ENCODE data around the gene SLC22A8. TPM values are rescaled to one million over a fixed set of nuclear protein-coding genes. Genes with fewer than 3 reads are reported as not detected.

SLC22A8 gene
- total and polyA plus RNA-seq, 2 experiments from 2014 or later, result not detected

GRCh38 chr11:62954478-62954877 is 61.2 kb downstream of the SLC22A8 start (continued):
- TF ChIP-seq ZNF462 (CRISPR knock-in tag; IDR thresholded peaks at IDR 0.05) (no peak), EZH2 (IDR thresholded peaks at IDR 0.05; ENCODE audit: low read depth, unreplicated experiment) (no peak), ZNF331 (CRISPR knock-in tag; IDR thresholded peaks at IDR 0.05; ENCODE audit: low read depth) (no peak)

DNA sequence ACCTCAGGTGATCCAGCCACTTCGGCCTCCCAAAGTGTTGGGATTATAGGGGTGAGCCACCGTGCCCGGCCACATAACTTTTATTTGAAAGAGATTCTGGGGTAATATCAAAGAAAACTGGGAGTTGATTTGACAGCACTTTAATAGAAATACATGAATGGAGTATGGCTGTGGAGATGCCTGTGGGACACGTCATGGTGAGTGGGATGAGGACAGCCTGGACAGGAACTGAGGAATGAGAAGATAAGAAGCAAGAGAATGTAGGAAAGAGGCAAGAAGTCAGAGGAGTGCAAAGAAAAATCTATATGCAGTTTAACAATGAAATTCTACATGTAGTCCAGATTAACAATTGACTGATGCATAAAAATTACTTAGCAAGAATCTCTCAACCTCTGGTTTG is 61.8 kb downstream of the SLC22A8 start:
- H3K9me2 ChIP-seq (ENCODE audit: insufficient read depth), result 0 out of 2 replicates have a peak, but pooled peaks cover 8% of the 10 kb centered on the region
- no peak overlapping the region for H3K27ac Mint-ChIP-seq
- no peak overlapping the region for H2AFZ ChIP-seq
- no peak for TF ChIP-seq STAT1 (IDR thresholded peaks at IDR 0.05; ENCODE audit: unreplicated experiment)
- no peak for TF ChIP-seq EZH2phosphoT487 (IDR thresholded peaks at IDR 0.05; ENCODE audit: unreplicated experiment)
- no peak for TF ChIP-seq EZH2 (IDR thresholded peaks at IDR 0.05; ENCODE audit: low read depth, unreplicated experiment)
- TF ChIP-seq CREB1 (CRISPR knock-in tag; IDR thresholded peaks at IDR 0.05; ENCODE audit: low read depth), result no peak
- TF ChIP-seq, protein P1, sequence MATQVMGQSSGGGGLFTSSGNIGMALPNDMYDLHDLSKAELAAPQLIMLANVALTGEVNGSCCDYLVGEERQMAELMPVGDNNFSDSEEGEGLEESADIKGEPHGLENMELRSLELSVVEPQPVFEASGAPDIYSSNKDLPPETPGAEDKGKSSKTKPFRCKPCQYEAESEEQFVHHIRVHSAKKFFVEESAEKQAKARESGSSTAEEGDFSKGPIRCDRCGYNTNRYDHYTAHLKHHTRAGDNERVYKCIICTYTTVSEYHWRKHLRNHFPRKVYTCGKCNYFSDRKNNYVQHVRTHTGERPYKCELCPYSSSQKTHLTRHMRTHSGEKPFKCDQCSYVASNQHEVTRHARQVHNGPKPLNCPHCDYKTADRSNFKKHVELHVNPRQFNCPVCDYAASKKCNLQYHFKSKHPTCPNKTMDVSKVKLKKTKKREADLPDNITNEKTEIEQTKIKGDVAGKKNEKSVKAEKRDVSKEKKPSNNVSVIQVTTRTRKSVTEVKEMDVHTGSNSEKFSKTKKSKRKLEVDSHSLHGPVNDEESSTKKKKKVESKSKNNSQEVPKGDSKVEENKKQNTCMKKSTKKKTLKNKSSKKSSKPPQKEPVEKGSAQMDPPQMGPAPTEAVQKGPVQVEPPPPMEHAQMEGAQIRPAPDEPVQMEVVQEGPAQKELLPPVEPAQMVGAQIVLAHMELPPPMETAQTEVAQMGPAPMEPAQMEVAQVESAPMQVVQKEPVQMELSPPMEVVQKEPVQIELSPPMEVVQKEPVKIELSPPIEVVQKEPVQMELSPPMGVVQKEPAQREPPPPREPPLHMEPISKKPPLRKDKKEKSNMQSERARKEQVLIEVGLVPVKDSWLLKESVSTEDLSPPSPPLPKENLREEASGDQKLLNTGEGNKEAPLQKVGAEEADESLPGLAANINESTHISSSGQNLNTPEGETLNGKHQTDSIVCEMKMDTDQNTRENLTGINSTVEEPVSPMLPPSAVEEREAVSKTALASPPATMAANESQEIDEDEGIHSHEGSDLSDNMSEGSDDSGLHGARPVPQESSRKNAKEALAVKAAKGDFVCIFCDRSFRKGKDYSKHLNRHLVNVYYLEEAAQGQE (IDR thresholded peaks at IDR 0.05; ENCODE audit: unreplicated experiment), result no peak
- TF ChIP-seq ZNF114 (CRISPR knock-in tag; IDR thresholded peaks at IDR 0.05), result no peak
- TF ChIP-seq JUNB (IDR thresholded peaks at IDR 0.05; ENCODE audit: unreplicated experiment), result no peak
- H3K4me1 ChIP-seq (ENCODE audit: insufficient read depth), result no peaks in the 10 kb centered on the region
- no peak overlapping the region for H3K27ac ChIP-seq (ENCODE audit: low read depth)
- no peaks in the 10 kb centered on the region for H3K36me3 ChIP-seq (ENCODE audit: insufficient read depth)
- H3K79me2 ChIP-seq (replicated peaks; ENCODE audit: insufficient read depth), result no peaks in the 10 kb centered on the region
- H3F3A ChIP-seq (replicated peaks; ENCODE audit: low read depth), result no peaks in the 10 kb centered on the region
- no peaks in the 10 kb centered on the region for H3K27me3 ChIP-seq (ENCODE audit: insufficient read depth)
- H3K27me3 Mint-ChIP-seq (ENCODE audit: insufficient read depth, low read depth, poor library complexity), result peaks cover 10% of the 10 kb centered on the region
- no peaks in the 10 kb centered on the region; the same call in 2 of the 3 replicates for H3K4me1 Mint-ChIP-seq
- no peaks in the 10 kb centered on the region; the same call in 2 of the 3 replicates for H3K9me3 Mint-ChIP-seq
- no peak overlapping the region for H3K4me3 Mint-ChIP-seq
- no peak overlapping the region for H3K4me2 ChIP-seq
- no peaks in the 10 kb centered on the region for H3K36me3 Mint-ChIP-seq (ENCODE audit: low read depth)
- no peak for DNase-seq (ENCODE audit: low spot score)
- no peaks in the 10 kb centered on the region for H4K20me1 ChIP-seq (replicated peaks; ENCODE audit: insufficient read depth)
- ATAC-seq, result no peak
- H3K4me3 ChIP-seq, result no peak overlapping the region

Data from GM23338 (cell line).